GM23338 (cell line): Measurements from ENCODE around the gene SSR3. TPM values are rescaled to one million over a fixed set of nuclear protein-coding genes. Genes with fewer than 3 reads are reported as not detected.

Experiments
- ATAC-seq: fragments of 200-7000 bp; cut with Tn5 transposase; 3 replicates; pipeline ENCODE4 v1.9.1; 2020
- DNase-seq: peaks from one replicate; pipeline ENCODE4 v3.0.0-alpha.2; 2015; ENCODE audit warnings: low spot score
- H2AFZ ChIP-seq: fragments of 200-600 bp; sonication (generic); 2 replicates; pipeline ENCODE4 v1.8.0; 2016; ENCODE audit warnings: antibody characterized with exemption, mild to moderate bottlenecking, moderate library complexity
- H3F3A ChIP-seq: fragments of 200-600 bp; sonication (generic); replicated peaks from 2 replicates; pipeline ENCODE4 v1.8.0; 2017; ENCODE audit warnings: antibody characterized with exemption, mixed run types, low read depth
- H3K27ac ChIP-seq: fragments of 200-600 bp; sonication (generic); 2 replicates; pipeline ENCODE4 v1.6.1; 2016; ENCODE audit warnings: low read depth
- H3K27me3 ChIP-seq: fragments of 200-600 bp; sonication (generic); 2 replicates; pipeline ENCODE4 v1.8.0; 2016; ENCODE audit warnings: mild to moderate bottlenecking, mixed run types, moderate library complexity; ENCODE audit not compliant: insufficient read depth
- H3K36me3 ChIP-seq: fragments of 200-600 bp; sonication (generic); 2 replicates; pipeline ENCODE4 v1.8.0; 2016; ENCODE audit warnings: mild to moderate bottlenecking; ENCODE audit not compliant: insufficient read depth
- H3K4me1 ChIP-seq: fragments of 200-600 bp; sonication (generic); 2 replicates; pipeline ENCODE4 v1.8.0; 2016; ENCODE audit warnings: mild to moderate bottlenecking, moderate library complexity; ENCODE audit not compliant: insufficient read depth
- H3K4me2 ChIP-seq: fragments of 200-600 bp; sonication (generic); 2 replicates; pipeline ENCODE4 v1.7.1; 2017; ENCODE audit warnings: mixed run types
- H3K4me3 ChIP-seq: fragments of 200-600 bp; sonication (generic); 2 replicates; pipeline ENCODE4 v1.6.1; 2016; ENCODE audit warnings: mixed run types
- H3K79me2 ChIP-seq: fragments of 200-600 bp; sonication (generic); replicated peaks from 2 replicates; pipeline ENCODE4 v1.8.0; 2017; ENCODE audit warnings: mild to moderate bottlenecking; ENCODE audit not compliant: insufficient read depth
- H3K9me2 ChIP-seq: fragments of 200-600 bp; sonication (generic); 2 replicates; pipeline ENCODE4 v1.8.0; 2017; ENCODE audit not compliant: insufficient read depth
- H4K20me1 ChIP-seq: fragments of 200-600 bp; sonication (generic); replicated peaks from 2 replicates; pipeline ENCODE4 v1.8.0; 2017; ENCODE audit warnings: mild to moderate bottlenecking; ENCODE audit not compliant: insufficient read depth
- H3K27ac Mint-ChIP-seq: 2 replicates; pipeline ENCODE4 v1.8.0; 2020; ENCODE audit warnings: inconsistent platforms, mild to moderate bottlenecking, moderate library complexity, mixed read lengths
- H3K27me3 Mint-ChIP-seq: 3 replicates; pipeline ENCODE4 v1.8.0; 2022; ENCODE audit warnings: low read depth, mild to moderate bottlenecking, moderate library complexity, mixed read lengths, inconsistent platforms; ENCODE audit not compliant: insufficient read depth, poor library complexity
- H3K36me3 Mint-ChIP-seq: 3 replicates; pipeline ENCODE4 v1.8.0; 2021; ENCODE audit warnings: low read depth, mild to moderate bottlenecking, inconsistent platforms, moderate library complexity, mixed read lengths
- H3K4me1 Mint-ChIP-seq: 3 replicates; pipeline ENCODE4 v1.8.0; 2020; ENCODE audit warnings: mild to moderate bottlenecking, inconsistent platforms, mixed read lengths
- H3K4me3 Mint-ChIP-seq: 3 replicates; pipeline ENCODE4 v1.8.0; 2021; ENCODE audit warnings: moderate library complexity, mild to moderate bottlenecking, inconsistent platforms, mixed read lengths
- H3K9me3 Mint-ChIP-seq: 3 replicates; pipeline ENCODE4 v1.8.0; 2020; ENCODE audit warnings: moderate library complexity, mild to moderate bottlenecking, inconsistent platforms, mixed read lengths
- CREB1 ChIP-seq: fragments of 250-450 bp; sonication (Bioruptor Pico); IDR thresholded peaks from 2 replicates; pipeline ENCODE4 v1.5.0; 2020; ENCODE audit warnings: low read depth, mild to moderate bottlenecking, moderate library complexity
- ETS1 ChIP-seq: IDR thresholded peaks from 2 replicates; pipeline ENCODE4 v1.6.1; 2016; ENCODE audit warnings: antibody characterized with exemption
- EZH2phosphoT487 ChIP-seq: fragments of 200-600 bp; sonication (generic); IDR thresholded peaks from one replicate; pipeline ENCODE4 v1.8.1; 2018; ENCODE audit warnings: antibody characterized with exemption; ENCODE audit not compliant: unreplicated experiment
- NANOG ChIP-seq: IDR thresholded peaks from 2 replicates; pipeline ENCODE4 v1.6.1; 2016; ENCODE audit warnings: antibody characterized with exemption, borderline replicate concordance
- ZNF462 ChIP-seq: fragments of 250-450 bp; sonication (Bioruptor Pico); IDR thresholded peaks from 2 replicates; pipeline ENCODE4 v1.5.0; 2020; ENCODE audit warnings: mild to moderate bottlenecking, moderate library complexity
- polyA plus RNA-seq: library from polyadenylated mRNA; unstranded; fragments of >200 nt; fragmentation: Nextera tagmentation; extraction: Ambion mirVana; gene quantifications from 2 replicates; pipeline ENCODE4 v1.2.1, GENCODE V29; 2016
- total RNA-seq: library from RNA; depleted of rRNA; stranded (reverse); fragments of >200 nt; shearing (Covaris generic); gene quantifications from 2 replicates; pipeline ENCODE4 v1.2.3, GENCODE V29; 2014
- TF ChIP-seq, protein P1 (sequence below), 2 experiments: fragments of 200-600 bp in 1 of 2; sonication (generic) in 1 of 2; conservative IDR thresholded peaks; 2 replicates each; pipeline versions ENCODE4 v1.5.1 to v1.6.1; 2016 to 2017; ENCODE audit warnings: antibody characterized with exemption in 2 of 2, low read depth in 2 of 2, mild to moderate bottlenecking in 2 of 2, moderate library complexity in 1 of 2
- TF ChIP-seq, protein P2 (sequence below): IDR thresholded peaks from one replicate; pipeline ENCODE4 v1.6.1; 2018; ENCODE audit warnings: antibody characterized with exemption; ENCODE audit not compliant: unreplicated experiment

SSR3 gene
- total and polyA plus RNA-seq, 2 experiments from 2014 or later: 143 to 173 TPM

DNA sequence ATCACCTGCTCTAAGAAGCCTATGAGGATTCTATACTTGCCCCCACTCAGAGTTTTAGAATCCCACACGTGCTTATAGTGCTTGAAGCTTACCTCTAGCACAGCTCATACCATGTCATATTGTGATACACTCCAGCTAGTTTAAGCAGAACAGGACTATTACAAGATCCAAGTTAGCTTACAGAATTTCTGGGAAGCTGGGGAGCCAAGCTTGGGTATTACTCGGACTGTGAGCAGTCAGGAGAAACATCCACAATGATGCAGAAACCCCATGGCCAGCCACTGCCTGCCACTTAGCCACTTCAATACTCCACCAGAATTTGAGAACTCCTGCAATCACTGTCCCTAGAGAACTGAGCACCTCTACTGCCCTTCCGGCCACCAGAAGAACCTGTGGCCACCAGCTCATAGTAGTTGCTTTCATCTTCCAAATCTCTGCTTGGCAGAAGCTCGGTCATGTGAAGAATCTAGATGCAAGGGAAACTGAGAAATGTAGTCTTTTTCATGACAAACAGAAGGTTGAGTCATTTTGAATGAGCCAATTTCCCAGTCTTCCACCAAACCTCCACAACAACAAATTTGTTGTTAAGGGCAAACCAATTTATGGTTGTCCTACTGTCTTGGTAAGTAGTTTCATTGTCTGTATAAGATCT, 27.7 kb upstream of the SSR3 start:
- no peaks in the 10 kb centered on the region for H3K4me1 Mint-ChIP-seq

More for the DNA sequence above, 27.7 kb upstream of the SSR3 start:
- H3F3A ChIP-seq: no peaks in the 10 kb centered on the region
- H3K4me1 ChIP-seq: peaks cover 7% of the 10 kb centered on the region
- DNase-seq (no peak), ATAC-seq (no peak)
- Mint-ChIP-seq H3K4me3 (no peak overlapping the region), H3K9me3 (no peaks in the 10 kb centered on the region), H3K27ac (no peak overlapping the region; the same call in 1 of the 2 replicates), H3K27me3 (peaks cover 1% of the 10 kb centered on the region), H3K36me3 (no peaks in the 10 kb centered on the region)
- no peak overlapping the region for H2AFZ ChIP-seq
- TF ChIP-seq, protein P1, sequence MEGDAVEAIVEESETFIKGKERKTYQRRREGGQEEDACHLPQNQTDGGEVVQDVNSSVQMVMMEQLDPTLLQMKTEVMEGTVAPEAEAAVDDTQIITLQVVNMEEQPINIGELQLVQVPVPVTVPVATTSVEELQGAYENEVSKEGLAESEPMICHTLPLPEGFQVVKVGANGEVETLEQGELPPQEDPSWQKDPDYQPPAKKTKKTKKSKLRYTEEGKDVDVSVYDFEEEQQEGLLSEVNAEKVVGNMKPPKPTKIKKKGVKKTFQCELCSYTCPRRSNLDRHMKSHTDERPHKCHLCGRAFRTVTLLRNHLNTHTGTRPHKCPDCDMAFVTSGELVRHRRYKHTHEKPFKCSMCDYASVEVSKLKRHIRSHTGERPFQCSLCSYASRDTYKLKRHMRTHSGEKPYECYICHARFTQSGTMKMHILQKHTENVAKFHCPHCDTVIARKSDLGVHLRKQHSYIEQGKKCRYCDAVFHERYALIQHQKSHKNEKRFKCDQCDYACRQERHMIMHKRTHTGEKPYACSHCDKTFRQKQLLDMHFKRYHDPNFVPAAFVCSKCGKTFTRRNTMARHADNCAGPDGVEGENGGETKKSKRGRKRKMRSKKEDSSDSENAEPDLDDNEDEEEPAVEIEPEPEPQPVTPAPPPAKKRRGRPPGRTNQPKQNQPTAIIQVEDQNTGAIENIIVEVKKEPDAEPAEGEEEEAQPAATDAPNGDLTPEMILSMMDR (conservative IDR thresholded peaks at IDR 0.05; ENCODE audit: low read depth in 2 of 2): no peak
- no peak for TF ChIP-seq ETS1
- TF ChIP-seq, protein P2, sequence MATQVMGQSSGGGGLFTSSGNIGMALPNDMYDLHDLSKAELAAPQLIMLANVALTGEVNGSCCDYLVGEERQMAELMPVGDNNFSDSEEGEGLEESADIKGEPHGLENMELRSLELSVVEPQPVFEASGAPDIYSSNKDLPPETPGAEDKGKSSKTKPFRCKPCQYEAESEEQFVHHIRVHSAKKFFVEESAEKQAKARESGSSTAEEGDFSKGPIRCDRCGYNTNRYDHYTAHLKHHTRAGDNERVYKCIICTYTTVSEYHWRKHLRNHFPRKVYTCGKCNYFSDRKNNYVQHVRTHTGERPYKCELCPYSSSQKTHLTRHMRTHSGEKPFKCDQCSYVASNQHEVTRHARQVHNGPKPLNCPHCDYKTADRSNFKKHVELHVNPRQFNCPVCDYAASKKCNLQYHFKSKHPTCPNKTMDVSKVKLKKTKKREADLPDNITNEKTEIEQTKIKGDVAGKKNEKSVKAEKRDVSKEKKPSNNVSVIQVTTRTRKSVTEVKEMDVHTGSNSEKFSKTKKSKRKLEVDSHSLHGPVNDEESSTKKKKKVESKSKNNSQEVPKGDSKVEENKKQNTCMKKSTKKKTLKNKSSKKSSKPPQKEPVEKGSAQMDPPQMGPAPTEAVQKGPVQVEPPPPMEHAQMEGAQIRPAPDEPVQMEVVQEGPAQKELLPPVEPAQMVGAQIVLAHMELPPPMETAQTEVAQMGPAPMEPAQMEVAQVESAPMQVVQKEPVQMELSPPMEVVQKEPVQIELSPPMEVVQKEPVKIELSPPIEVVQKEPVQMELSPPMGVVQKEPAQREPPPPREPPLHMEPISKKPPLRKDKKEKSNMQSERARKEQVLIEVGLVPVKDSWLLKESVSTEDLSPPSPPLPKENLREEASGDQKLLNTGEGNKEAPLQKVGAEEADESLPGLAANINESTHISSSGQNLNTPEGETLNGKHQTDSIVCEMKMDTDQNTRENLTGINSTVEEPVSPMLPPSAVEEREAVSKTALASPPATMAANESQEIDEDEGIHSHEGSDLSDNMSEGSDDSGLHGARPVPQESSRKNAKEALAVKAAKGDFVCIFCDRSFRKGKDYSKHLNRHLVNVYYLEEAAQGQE: no peak
- no peak for TF ChIP-seq NANOG
- TF ChIP-seq CREB1: no peak
- no peak for TF ChIP-seq ZNF462 (CRISPR knock-in tag)
- no peak for TF ChIP-seq EZH2phosphoT487
- no peaks in the 10 kb centered on the region for H3K36me3 ChIP-seq
- H3K79me2 ChIP-seq: no peaks in the 10 kb centered on the region
- no peaks in the 10 kb centered on the region for H3K9me2 ChIP-seq
- H3K27ac ChIP-seq: no peak overlapping the region
- no peaks in the 10 kb centered on the region for H4K20me1 ChIP-seq
- no peaks in the 10 kb centered on the region for H3K27me3 ChIP-seq
- H3K4me3 ChIP-seq: no peak overlapping the region
- H3K4me2 ChIP-seq: no peak overlapping the region
